Measurements from ENCODE around the gene MRPS27. TPM values are rescaled to one million over a fixed set of nuclear protein-coding genes. Genes with fewer than 3 reads are reported as not detected.

The MRPS27 gene
- total and polyA plus RNA-seq, 2 experiments from 2014 or later, result 36.4 to 58.5 TPM

- Histone ChIP-seq H3K9me2 (ENCODE audit: insufficient read depth) (no peaks in the 10 kb centered on the region), H3K27ac (no peak overlapping the region), H3F3A (ENCODE audit: insufficient read depth) (0 out of 2 replicates have a peak, but pooled peaks cover 10% of the 10 kb centered on the region), H3K79me2 (ENCODE audit: insufficient read depth) (peaks cover 41% of the 10 kb centered on the region), H2AFZ (no peak overlapping the region), H3K4me1 (ENCODE audit: insufficient read depth) (0 out of 2 replicates have a peak, but pooled peaks cover 5% of the 10 kb centered on the region), H3K27me3 (replicated peaks; ENCODE audit: insufficient read depth) (no peaks in the 10 kb centered on the region), H3K9ac (no peak overlapping the region), H3K36me3 (ENCODE audit: low read depth) (no peaks in the 10 kb centered on the region), H3K4me3 (no peak overlapping the region), H3K9me3 (ENCODE audit: low read depth) (no peaks in the 10 kb centered on the region), H3K4me2 (ENCODE audit: unreplicated experiment) (no peak overlapping the region), H4K20me1 (ENCODE audit: insufficient read depth) (no peaks in the 10 kb centered on the region)
- in situ Hi-C loops (cut with MboI), result no loop called here
- no peak for DNase-seq
- 21 to 23% methylated on average over 1 of the region's 1 CpG for WGBS, 2 experiments (ENCODE audit: low coverage in 1 of 2, low lambda C conversion rate in 2 of 2, missing lambda C conversion rate in 2 of 2)
- TF ChIP-seq EZH2 (IDR thresholded peaks at IDR 0.05; ENCODE audit: insufficient read depth, poor library complexity, severe bottlenecking) (no peak), EZH2phosphoT487 (IDR thresholded peaks at IDR 0.05; ENCODE audit: insufficient read depth, low read depth) (no peak)
Measured at GRCh38 chr5:72269411-72269780, 50.6 kb downstream of the MRPS27 start.

GRCh38 chr5:72268753-72269410 is 51.2 kb downstream of the MRPS27 start:
- no peaks in the 10 kb centered on the region for H3K27me3 ChIP-seq (replicated peaks; ENCODE audit: insufficient read depth)
- 0 out of 2 replicates have a peak, but pooled peaks cover 10% of the 10 kb centered on the region for H3F3A ChIP-seq (ENCODE audit: insufficient read depth)
- TF ChIP-seq EZH2 (IDR thresholded peaks at IDR 0.05; ENCODE audit: insufficient read depth, poor library complexity, severe bottlenecking) (no peak), EZH2phosphoT487 (IDR thresholded peaks at IDR 0.05; ENCODE audit: insufficient read depth, low read depth) (no peak)
- WGBS, 2 experiments (ENCODE audit: low coverage in 1 of 2, low lambda C conversion rate in 2 of 2, missing lambda C conversion rate in 2 of 2), result 40 to 46% methylated on average over 2 of the region's 2 CpGs
- H3K27ac ChIP-seq, result no peak overlapping the region
- H3K36me3 ChIP-seq (ENCODE audit: low read depth), result no peaks in the 10 kb centered on the region
- H2AFZ ChIP-seq, result no peak overlapping the region
- 0 out of 2 replicates have a peak, but pooled peaks cover 5% of the 10 kb centered on the region for H3K4me1 ChIP-seq (ENCODE audit: insufficient read depth)
- H3K9ac ChIP-seq, result no peak overlapping the region
- DNase-seq, result peak; percentile 68
- peaks cover 38% of the 10 kb centered on the region for H3K79me2 ChIP-seq (ENCODE audit: insufficient read depth)
- no peaks in the 10 kb centered on the region for H4K20me1 ChIP-seq (ENCODE audit: insufficient read depth)
- no peak overlapping the region for H3K4me2 ChIP-seq (ENCODE audit: unreplicated experiment)
- H3K4me3 ChIP-seq, result no peak overlapping the region
- in situ Hi-C loops (cut with MboI), result no loop called here
- H3K9me2 ChIP-seq (ENCODE audit: insufficient read depth), result no peaks in the 10 kb centered on the region
- H3K9me3 ChIP-seq (ENCODE audit: low read depth), result no peaks in the 10 kb centered on the region

GRCh38 chr5:72268260-72268659 is 51.8 kb downstream of the MRPS27 start:
- 65 to 78% methylated on average over 2 of the region's 2 CpGs for whole genome bisulfite sequencing, 2 experiments (ENCODE audit: low coverage in 1 of 2, low lambda C conversion rate in 2 of 2, missing lambda C conversion rate in 2 of 2)
- Histone ChIP-seq H3K36me3 (ENCODE audit: low read depth) (no peaks in the 10 kb centered on the region), H2AFZ (no peak overlapping the region), H4K20me1 (ENCODE audit: insufficient read depth) (no peaks in the 10 kb centered on the region), H3F3A (ENCODE audit: insufficient read depth) (0 out of 2 replicates have a peak, but pooled peaks cover 10% of the 10 kb centered on the region), H3K4me3 (no peak overlapping the region), H3K79me2 (ENCODE audit: insufficient read depth) (peaks cover 38% of the 10 kb centered on the region), H3K9me3 (ENCODE audit: low read depth) (no peaks in the 10 kb centered on the region), H3K27ac (no peak overlapping the region), H3K4me2 (ENCODE audit: unreplicated experiment) (no peak overlapping the region), H3K27me3 (replicated peaks; ENCODE audit: insufficient read depth) (no peaks in the 10 kb centered on the region), H3K4me1 (ENCODE audit: insufficient read depth) (0 out of 2 replicates have a peak, but pooled peaks cover 5% of the 10 kb centered on the region), H3K9ac (no peak overlapping the region), H3K9me2 (ENCODE audit: insufficient read depth) (no peaks in the 10 kb centered on the region)
- in situ Hi-C loops (cut with MboI), result no loop called here
- no peak for DNase-seq
- TF ChIP-seq EZH2phosphoT487 (IDR thresholded peaks at IDR 0.05; ENCODE audit: insufficient read depth, low read depth) (no peak), EZH2 (IDR thresholded peaks at IDR 0.05; ENCODE audit: insufficient read depth, poor library complexity, severe bottlenecking) (no peak)

GRCh38 chr5:72267685-72268084 is 52.4 kb downstream of the MRPS27 start:
- Histone ChIP-seq H3K4me1 (ENCODE audit: insufficient read depth) (0 out of 2 replicates have a peak, but pooled peaks cover 5% of the 10 kb centered on the region), H3K36me3 (ENCODE audit: low read depth) (no peaks in the 10 kb centered on the region), H3K9me3 (ENCODE audit: low read depth) (no peaks in the 10 kb centered on the region), H2AFZ (no peak overlapping the region), H3K4me2 (ENCODE audit: unreplicated experiment) (no peak overlapping the region), H3K9ac (no peak overlapping the region), H3K9me2 (ENCODE audit: insufficient read depth) (no peaks in the 10 kb centered on the region), H3K79me2 (ENCODE audit: insufficient read depth) (peaks cover 40% of the 10 kb centered on the region), H3K4me3 (no peak overlapping the region), H3K27ac (no peak overlapping the region), H4K20me1 (ENCODE audit: insufficient read depth) (no peaks in the 10 kb centered on the region), H3F3A (ENCODE audit: insufficient read depth) (0 out of 2 replicates have a peak, but pooled peaks cover 10% of the 10 kb centered on the region), H3K27me3 (replicated peaks; ENCODE audit: insufficient read depth) (no peaks in the 10 kb centered on the region)
- in situ Hi-C loops (cut with MboI), result no loop called here
- TF ChIP-seq EZH2 (IDR thresholded peaks at IDR 0.05; ENCODE audit: insufficient read depth, poor library complexity, severe bottlenecking), result no peak
- TF ChIP-seq EZH2phosphoT487 (IDR thresholded peaks at IDR 0.05; ENCODE audit: insufficient read depth, low read depth), result no peak
- no peak for DNase-seq

All from GM23248 (cell line).